ENCODE measurements around the gene CDIPT. TPM values are rescaled to one million over a fixed set of nuclear protein-coding genes. Genes with fewer than 3 reads are reported as not detected.

CDIPT gene
- total and polyA plus RNA-seq, 2 of the 13 experiments (the other 11 are each of a cell fraction or from before 2014, with no cell fraction given) = 54.9 to 97.5 TPM

GRCh38 chr16:29881050-29881449 lies 18.0 kb upstream of the CDIPT start (continued):
- TF ChIP-seq ARID5B (CRISPR knock-in tag; IDR thresholded peaks at IDR 0.05) = 0 out of 2 replicates have a peak, but pooled peaks have one; percentile 6
- peak; percentile 67 for TF ChIP-seq HNF4A (CRISPR knock-in tag; IDR thresholded peaks at IDR 0.05)
- TF ChIP-seq ZBTB4 (CRISPR knock-in tag; IDR thresholded peaks at IDR 0.05; ENCODE audit: borderline replicate concordance) = peak; percentile 41; the same call in 1 of the 2 replicates
- 0 out of 2 replicates have a peak, but pooled peaks have one; percentile 18 for TF ChIP-seq ZNF572 (CRISPR knock-in tag; IDR thresholded peaks at IDR 0.05)
- no peak for TF ChIP-seq SOX13 (IDR thresholded peaks at IDR 0.05)
- peak in 1 of 2 experiments; percentile 71; a peak in 2 of 4 replicates for TF ChIP-seq SOX13 (CRISPR knock-in tag; conservative IDR thresholded peaks at IDR 0.05 in 1 of 2, IDR thresholded peaks at IDR 0.05 in 1 of 2)
- TF ChIP-seq HNF1B (CRISPR knock-in tag; IDR thresholded peaks at IDR 0.05) = peak; percentile 62
